MV-4-11 (cell line): ENCODE data around the gene NOTCH3.
A peak's percentile ranks its signal among the peaks of the same experiment; 100 is the strongest.

Experiments used
- DNase-seq: peaks from one replicate; lab custom pipeline; 2025; lab: John Stamatoyannopoulos, UW

Gene NOTCH3

DNA sequence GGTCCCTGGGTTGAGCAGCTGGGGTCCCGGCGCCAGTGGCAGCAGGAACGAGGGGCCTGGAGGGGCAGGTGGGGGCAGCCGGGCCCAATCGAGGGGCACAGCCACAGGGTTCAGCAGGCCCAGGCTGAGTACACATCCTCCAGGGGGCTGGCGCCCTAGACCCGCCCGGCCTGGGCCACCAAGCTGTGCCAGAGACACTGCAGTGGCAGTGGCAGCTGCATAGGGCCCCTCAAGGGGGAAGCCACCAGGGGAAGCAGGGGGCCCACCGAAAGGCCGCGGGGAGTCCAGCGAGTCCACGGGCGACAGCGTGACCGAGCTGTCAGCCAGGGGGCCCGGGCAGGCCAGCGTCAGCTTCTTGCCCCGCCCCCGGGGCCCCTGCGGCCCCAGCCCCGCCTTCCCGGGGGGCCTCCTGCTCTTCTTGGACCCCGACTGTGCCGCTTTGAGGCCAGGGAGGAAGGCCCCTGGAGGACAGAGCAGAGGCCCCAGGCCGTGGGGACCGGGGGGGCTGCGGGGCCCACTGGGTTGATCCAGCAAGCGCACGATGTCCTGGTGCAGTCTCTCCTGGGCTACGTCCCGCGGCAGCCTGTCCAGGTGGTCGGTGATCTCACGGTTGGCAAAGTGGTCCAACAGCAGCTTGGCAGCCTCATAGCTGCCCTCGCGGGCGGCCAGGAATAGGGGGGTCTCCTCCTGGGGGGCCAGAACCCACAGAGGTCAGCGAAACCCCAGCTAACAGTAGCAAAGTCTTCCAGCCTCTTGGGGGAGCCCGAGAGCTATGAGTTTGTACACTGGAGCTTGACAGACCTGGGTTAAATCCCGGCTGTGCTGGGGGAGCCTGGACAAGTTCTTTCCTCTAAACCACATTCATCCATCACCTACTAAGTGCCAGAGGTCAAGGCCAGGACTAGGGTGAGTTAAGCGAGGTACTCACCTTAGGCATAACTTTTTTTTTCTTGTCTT is 39.5 kb downstream of the NOTCH3 start:
- peak; percentile 44 for DNase-seq

DNA sequence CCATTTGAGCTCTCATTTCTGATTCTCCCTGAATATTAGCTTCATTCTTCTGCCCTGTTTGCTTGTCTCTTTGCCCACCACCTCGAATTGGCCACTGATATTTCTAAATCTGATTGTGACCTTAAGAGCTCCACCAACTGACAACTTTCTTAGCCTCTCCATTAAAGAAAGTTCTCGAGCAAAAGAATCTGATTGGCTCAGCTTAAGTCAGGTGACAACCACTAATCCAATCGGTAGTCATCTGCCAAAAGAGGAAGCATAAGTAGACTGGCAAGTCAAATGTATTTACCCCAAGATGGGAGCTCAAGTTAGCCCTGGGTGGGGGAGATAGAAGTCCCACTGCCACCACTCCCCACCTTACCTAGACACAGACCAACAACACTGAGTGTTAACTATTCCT is 41.5 kb downstream of the NOTCH3 start:
- DNase-seq, result peak; percentile 81

DNA sequence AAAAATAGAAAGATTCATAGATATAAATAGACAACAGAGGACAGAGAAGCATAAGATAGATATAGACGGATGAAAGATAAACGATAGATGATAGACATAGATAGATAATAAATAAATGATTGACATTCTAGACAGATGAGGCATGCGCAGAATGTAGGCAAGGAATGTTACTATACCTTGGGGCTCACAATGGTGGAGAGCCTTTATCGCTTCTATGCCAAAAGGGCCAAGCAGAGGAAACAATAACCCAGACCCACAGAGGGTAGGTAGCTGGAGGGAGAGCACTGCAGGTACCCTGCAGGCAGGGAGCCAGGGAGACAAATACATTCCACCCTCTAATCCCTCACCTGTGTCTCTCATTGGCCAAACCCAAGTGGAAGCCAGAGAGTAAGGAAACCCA is 44.4 kb downstream of the NOTCH3 start:
- DNase-seq, result no peak

DNA sequence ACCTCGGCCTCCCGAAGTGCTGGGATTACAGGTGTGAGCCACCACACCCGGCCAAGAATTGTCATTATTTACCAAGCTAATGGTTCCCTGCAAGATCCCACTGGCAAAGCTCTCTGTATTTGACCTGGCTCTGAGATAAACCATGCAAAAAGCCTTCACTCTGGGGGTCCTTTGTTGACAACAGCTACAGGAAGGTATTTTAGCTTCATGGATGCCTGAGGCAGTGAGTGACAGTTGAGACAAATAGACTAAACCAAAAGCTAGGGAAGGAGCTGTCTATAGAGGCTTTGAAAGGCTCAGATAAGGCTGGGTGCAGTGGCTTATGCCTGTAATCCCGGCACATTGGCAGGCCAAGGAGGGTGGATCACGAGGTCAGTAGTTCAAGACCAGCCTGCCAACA is 45.5 kb downstream of the NOTCH3 start:
- DNase-seq, result no peak

DNA sequence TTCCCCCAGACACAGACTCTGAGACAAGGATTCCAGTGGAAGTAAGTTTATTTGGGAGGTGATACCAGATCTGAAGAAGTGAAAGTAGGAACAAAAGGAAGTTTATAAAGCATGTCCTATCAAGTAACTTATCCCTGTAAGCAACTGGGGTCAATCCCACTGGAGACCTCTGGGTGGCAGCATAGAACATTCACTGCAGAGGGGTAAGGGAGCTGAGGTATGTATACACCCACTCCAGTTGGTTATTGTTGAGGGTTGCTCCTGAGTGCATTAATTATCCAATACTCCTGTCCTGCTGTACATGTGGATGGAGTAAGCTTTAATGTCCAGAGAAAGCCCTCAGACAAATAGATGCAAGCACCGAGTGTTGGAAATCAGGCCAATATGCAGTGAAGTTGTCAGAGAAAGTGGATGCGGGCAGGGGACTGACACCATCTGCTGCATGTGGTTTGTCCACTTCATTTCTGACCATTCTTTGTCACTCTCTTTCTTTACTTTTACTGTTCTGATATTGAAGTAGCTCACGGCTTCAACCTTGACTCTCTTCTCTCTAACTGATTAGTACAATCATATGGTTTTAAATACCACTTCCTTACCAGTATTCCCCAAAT is 46.7 kb downstream of the NOTCH3 start:
- DNase-seq, result peak; percentile 68

DNA sequence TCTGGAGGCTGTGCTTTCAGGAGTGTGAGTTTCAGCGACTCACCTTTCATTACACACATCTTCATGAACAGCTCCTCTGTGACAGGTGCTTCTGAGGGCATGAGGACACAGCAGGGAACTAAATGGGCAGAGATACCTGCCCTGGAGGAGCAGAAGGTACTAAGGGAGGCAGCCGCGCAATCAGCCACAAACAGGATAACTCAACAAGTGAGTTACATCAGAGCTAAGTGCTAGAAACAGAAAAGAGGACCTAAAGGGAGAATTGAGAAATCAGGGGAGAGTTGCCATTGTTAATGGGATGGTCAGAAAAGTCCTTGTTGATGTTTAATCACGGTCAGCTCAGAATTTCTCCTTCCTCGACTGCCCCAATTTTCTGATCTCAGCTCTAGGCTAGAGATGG is 51.1 kb downstream of the NOTCH3 start:
- DNase-seq, result peak; percentile 75

DNA sequence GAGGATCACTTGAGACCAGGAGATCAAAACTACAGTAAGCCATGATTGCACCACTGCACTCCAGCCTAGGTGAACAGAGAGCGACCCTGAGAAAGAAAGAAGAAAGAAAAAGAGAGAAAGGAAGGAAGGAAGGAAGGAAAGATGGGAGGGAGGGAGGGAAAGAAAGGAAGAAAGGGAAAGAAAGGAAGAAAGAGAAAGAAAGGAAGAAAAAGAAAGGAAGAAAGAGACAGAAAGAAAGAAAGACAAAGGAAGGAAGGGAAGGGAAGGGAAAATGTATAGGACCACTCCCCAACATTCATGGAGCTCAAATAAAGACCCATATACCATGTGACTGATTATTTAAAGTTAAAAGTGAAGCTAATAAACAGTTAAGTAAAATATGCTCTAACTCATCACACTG is 53.7 kb downstream of the NOTCH3 start:
- no peak for DNase-seq

DNA sequence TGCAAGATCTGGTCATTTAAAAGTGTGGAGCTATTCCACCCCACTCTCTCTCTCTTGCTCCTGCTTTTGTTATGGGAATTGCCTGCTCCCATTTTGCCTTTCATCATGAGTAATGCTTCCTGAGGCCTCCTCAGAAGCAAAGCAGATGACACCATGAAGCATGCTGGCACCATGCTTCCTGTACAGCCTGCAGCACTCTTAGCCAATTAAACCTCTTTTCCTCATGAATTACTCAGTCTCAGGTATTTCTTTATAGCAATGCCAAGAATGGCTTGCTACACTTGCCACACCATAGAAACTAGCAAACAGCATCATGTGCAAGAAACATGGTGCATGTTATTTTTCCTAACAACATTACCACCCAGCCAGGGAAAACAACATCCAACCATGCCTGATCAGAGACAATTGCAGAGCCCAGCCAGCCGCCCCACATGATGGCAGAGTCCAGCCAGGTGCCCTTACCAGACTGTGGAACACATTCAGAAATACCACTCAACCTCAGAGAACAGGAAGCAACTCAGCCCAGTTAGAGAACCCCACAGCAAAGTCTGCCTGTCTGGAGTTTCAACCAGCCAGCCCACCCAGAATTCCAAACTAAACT is 56.6 kb downstream of the NOTCH3 start:
- no peak for DNase-seq

DNA sequence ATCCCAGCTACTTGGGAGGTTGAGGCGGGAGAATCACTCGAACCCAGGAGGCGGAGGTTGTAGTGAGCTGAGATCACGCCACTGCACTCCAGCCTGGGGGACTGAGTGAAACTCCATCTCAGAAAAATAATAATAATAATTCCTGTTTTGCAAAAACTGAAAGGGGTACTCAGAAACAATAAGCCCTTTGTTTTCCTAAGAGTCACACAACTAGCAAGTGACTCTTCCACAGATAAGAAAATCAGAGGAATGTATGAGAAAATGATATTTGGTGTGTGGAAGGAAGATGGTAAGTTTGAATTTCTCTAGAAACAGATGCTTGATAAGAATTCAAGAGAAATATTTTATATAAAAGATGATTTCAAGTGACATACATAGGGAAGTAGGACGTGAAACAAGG is 58.5 kb downstream of the NOTCH3 start:
- DNase-seq, result no peak

DNA sequence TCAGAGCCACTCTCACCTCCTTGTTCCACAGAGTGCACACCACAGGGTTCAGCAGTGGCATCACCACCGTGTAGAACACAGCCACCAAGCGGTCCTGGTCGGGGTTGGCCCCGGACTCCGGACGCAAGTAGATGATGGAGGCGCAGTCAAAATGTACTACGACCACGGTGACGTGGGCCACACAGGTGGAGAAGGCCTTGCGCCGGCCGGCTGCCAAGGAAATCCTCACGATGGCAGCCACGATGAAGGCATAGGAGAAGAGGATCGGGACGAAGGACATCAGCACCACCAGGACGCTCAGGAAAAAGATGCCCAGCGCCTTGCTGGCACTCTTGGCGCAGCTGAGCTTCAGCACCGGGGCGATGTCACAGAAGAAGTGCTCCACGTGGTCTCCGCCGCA is 59.7 kb downstream of the NOTCH3 start:
- no peak for DNase-seq

DNA sequence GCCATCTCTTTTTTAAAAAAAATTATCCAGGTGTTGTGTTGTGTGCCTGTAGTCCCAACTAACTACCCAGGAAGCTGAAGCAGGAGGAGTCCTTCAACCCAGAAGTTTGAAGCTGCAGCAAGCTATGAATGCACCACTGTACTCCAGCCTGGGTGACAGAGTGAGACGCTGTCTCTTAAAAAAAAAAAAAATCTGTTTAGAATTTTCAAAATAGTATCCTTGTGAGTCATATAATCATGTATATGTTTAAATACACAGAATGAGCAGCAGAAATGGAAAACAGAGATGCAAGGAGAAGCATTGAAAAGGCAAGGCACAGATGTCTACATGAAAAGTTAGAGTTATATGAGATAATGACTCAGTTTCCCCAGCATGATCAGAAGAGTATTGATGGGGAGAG is 62.4 kb downstream of the NOTCH3 start:
- no peak for DNase-seq

DNA sequence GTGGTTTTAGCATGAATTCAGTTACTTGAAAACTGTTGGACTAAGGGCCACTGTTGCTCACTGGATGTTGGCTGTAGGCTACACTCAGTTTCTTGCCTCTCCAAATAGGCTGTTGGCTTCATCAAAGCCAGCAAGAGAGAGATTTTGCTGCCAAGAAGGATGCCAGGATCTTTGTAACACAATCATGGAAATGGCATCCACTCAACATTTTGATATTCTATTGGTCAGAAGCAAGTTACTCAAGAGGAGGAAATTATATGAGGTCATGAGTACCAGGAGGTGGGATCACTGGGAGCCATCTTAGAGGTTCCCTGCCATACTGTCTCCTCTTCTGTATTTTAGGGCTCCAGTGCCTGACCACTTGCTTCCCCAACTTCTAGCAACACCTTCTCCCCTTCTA is 63.0 kb downstream of the NOTCH3 start:
- no peak for DNase-seq

DNA sequence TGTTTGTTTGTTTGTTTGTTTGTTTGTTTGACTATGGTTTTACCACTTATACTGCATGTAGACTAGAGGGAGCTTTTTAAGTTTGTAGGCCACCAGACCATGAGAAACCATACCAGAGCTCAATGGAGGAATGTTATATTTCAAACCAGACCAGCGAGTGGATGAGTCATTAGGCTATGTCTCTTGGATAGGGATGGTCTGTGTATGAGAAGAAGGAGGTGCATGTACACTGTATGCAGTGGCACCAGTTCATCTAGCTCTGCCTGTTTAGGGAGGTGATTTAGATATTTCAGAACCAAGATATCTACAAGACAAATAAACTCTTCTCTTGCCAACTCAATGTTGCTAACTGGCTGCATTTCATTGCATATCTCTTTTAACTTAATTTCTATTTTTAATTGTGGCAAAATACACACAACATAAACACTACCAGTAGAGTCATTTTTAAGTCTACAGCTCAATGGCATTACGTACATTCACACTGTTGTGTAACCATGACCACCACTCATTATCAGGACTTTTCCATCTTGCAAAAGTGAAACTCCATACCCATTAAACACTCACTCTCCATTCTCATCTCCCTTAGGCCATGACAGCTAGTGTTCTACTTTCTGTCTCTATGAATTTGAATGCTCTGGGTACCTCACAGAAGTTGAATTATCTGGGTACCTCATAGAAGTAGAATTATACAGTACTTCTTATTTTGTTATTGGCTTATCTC is 64.4 kb downstream of the NOTCH3 start:
- DNase-seq, result no peak

DNA sequence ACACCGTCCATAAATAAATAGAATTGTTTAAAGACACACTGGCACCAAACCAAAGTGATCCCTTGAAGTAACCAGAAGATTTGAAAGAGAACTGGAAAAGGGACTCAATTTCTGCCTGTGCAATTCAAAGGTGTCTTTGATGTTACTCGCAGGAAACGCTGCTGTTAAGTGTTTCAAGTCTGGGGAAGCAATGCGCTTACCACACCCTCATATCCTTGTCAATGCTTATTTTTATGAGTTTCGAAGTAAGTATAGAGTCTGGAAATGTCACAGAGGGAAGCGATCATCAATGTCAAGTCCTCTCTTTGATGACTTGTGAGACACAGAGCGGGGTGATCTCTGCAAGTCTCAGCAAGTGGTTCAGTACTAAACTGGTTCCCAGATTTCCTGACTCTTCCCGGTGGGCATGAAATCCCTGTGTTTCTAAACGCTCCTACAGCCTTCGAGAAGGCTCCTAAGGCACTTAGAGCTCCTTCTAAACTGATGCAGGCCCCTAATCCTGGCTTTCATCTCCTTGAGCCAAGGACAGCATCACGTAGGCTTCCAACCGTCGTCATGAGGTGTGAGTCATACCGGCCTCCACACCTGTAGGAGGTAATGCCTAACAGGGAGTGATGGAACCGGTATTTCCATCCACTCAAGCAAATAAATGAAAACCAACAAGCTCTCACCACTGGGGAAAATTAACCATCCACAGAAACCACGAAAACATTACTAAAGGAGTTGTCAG is 70.8 kb downstream of the NOTCH3 start:
- no peak for DNase-seq

DNA sequence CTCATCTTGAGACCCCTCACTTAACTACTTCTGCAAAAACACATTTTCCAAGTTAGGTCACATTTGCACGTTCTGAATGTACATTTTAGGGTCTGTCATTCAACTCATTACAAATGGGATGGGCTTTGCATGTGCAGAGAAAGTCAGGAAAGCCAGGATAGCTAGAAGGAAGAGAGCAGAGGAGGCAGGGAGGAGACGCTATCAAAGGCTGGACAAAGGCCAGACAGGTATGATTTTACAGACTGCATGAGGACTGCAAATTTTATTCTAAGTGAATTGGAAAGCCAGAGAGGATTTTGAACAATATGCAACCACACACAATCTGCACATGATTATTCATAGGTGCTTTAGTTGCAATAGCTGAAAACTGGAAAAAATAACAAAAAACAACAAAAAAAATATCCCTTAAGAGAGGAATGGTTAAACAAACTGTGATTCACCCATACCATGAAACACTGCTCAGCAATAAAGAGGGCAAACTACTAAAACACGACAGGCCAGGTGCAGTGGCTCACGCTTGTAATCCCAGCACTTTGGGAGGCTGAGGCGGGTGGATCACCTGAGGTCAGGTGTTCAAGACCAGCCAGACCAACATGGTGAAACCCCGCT is 72.5 kb downstream of the NOTCH3 start:
- no peak for DNase-seq

DNA sequence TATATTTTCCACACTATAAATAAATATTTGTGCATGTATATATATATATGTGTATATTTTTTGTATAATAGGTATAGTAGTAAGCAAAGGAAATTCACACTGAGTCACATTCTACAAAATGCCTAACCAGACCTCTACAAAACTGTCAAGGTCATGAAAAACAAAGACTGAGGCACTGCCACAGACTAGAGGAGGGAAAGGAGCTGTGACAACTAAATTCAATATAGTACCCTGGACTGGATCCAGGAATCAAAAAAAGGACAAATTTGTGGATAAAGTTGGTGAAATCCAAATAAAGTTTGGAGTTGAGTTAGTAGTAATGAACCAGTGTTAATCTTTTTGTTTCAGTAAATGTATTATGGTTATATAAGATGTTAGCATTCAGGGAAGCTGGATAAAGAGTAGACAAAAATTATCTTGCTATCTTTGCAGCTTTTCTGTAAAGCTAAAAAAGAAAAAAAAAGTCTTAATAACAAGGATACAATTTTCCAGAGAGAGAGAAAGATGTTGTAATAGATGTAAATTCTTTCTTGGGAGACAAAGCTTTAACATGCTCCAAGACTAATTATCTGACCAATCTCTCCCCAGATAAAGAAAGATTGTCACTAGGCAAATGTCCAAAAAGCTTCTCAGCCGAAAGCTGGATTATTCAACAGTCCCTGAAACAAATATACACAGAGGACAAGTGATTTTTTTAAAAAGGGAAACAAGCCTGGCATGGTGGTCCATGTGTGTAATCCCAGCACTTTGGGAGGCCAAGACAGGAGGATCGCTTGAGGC is 74.5 kb downstream of the NOTCH3 start:
- DNase-seq, result no peak

DNA sequence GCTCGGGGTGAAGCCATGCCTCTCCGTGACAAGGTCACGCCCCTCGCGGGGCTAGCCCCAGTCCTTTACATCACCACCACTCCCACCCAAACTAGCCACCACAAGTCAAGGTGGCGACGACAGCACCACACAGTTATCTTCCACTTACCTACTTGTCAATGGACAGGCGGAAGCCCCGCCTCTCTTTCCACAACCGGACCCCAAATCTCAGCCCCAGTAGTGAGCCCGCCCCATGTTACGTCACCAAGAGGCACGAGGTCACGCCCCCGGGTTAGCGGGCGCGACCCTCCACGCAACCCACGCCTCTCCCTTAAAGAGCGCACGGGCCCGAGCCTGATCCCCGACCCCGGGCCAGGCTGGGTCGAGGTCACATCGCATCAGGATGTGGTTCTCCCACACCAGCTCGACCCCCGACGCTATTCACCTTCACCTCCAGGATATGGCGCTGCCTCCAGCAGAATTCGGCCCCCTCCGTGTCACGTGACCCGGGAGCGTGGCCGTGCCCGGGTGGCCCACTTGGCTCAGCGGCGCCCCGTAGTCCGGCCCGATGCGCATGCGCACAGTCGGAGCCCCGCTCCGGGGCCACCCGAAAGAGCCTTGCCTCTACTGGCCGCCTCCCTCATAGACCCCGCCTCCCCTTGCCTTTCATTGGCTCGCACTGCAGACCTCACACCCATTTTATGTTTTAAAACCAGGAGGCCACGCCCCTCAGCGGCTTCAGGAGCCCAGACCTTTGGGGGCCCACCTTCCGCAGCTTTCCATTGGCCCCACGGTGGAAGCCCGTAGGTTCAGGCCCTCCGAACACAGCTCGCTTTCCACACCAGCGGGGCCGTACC is 75.3 kb downstream of the NOTCH3 start:
- peak; percentile 99 for DNase-seq

DNA sequence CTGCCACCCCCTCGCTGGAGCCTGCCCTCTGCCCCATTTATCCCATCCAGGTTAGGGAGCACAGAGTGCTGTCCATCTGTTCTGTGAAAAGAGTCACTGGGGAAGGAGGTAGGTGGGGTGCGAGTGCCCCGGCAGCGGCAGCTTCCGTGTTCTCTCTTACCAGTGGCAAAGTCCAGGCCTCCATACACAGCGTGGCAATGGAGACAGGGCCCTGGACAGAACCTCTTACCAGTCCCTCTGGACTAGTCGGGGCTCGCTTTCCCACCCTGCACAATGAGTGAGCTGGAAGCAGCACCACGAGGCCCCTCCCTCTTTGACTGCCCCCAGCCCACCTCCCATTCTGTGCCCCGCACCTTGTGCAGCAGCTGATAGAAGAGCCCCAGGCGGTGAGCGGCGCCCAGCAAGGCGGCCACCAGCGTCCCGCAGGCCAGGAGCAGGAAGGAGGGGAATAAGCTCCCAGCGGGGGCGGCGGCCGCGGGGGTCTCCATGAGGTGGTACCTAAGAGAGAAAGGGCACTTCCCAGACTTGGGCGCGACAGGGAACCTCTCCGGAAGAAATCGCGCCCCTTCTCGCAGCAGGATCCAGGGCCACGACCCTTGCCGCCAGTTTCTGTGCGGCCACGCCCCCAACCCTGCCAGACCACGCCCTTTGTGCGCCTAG is 76.1 kb downstream of the NOTCH3 start:
- DNase-seq, result no peak

DNA sequence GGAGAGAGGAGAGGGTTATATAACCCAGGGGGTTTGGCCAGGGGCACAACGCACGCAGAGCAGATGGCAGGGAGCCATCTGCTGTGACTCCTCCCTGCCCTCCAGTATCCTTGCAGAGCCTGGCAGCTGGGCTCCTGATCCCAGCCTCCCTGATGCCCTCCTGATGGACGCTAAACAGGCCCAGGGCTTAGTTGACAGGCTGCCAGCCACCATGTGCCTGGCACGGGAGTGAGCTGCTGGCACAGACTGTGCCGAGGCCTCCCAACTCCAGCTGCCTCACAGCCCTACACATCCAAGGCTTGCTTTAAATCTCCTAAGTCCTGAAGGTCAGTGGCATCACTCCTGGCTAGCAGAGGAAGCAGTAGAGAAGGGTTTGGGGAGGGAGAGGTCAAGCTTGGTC is 76.9 kb downstream of the NOTCH3 start:
- DNase-seq, result no peak
